Keratinocyte (primary cell): ENCODE results near the gene RDX. TPM values are rescaled to one million over a fixed set of nuclear protein-coding genes. Genes with fewer than 3 reads are reported as not detected.

ENCODE experiments used
- DNase-seq: peaks from one replicate; pipeline ENCODE4 v3.0.0-alpha.2; 2011; ENCODE audit warnings: low read depth, missing footprints, low spot score
- FAIRE-seq: peaks from 2 replicates; lab custom pipeline; 2011; peaks lifted over from hg19 to GRCh38; lab: Jason Lieb, UNC
- H2AFZ ChIP-seq: 2 replicates; pipeline ENCODE4 v1.6.0; 2012; ENCODE audit warnings: low read length, control low read depth, inconsistent platforms; ENCODE audit not compliant: control insufficient read depth
- H3K27ac ChIP-seq: 2 replicates; pipeline ENCODE4 v1.5.1; 2011; ENCODE audit warnings: low read length; ENCODE audit not compliant: control insufficient read depth, insufficient read depth
- H3K27me3 ChIP-seq: 3 replicates; pipeline ENCODE4 v1.6.0; 2011; ENCODE audit warnings: low read length; ENCODE audit not compliant: control insufficient read depth, insufficient read depth; ENCODE audit errors: extremely low read depth
- H3K36me3 ChIP-seq, 2 experiments: 2 replicates in 1 of 2; 3 replicates in 1 of 2; pipeline ENCODE4 v1.5.1; 2011; ENCODE audit warnings: low read length in 2 of 2, mild to moderate bottlenecking in 1 of 2; ENCODE audit not compliant: control insufficient read depth in 2 of 2, insufficient read depth in 2 of 2; ENCODE audit errors: extremely low read depth in 1 of 2
- H3K4me1 ChIP-seq: 3 replicates; pipeline ENCODE4 v1.5.1; 2011; ENCODE audit warnings: low read length; ENCODE audit not compliant: control insufficient read depth, insufficient read depth; ENCODE audit errors: extremely low read depth
- H3K4me2 ChIP-seq: 3 replicates; pipeline ENCODE4 v1.6.0; 2011; ENCODE audit warnings: low read depth, low read length; ENCODE audit not compliant: control insufficient read depth, insufficient read depth; ENCODE audit errors: extremely low read depth
- H3K4me3 ChIP-seq, 3 experiments: fragments of 200-600 bp in 1 of 3; sonication (generic) in 1 of 3; 2 replicates in 2 of 3; 3 replicates in 1 of 3; pipeline ENCODE4 v1.5.1; 2011 to 2016; ENCODE audit warnings: low read length in 3 of 3, mild to moderate bottlenecking in 3 of 3, control low read depth in 2 of 3, inconsistent platforms in 1 of 3, low read depth in 1 of 3, mixed read lengths in 1 of 3, mixed run types in 1 of 3, moderate library complexity in 1 of 3; ENCODE audit not compliant: control insufficient read depth in 2 of 3, insufficient read depth in 2 of 3; ENCODE audit errors: extremely low read depth in 1 of 3
- H3K79me2 ChIP-seq: 2 replicates; pipeline ENCODE4 v1.6.0; 2012; ENCODE audit warnings: low read length; ENCODE audit not compliant: control insufficient read depth, insufficient read depth
- H3K9ac ChIP-seq: 3 replicates; pipeline ENCODE4 v1.6.0; 2011; ENCODE audit warnings: low read length; ENCODE audit not compliant: control insufficient read depth, insufficient read depth; ENCODE audit errors: extremely low read depth
- H3K9me1 ChIP-seq: 3 replicates; pipeline ENCODE4 v1.6.0; 2011; ENCODE audit warnings: low read length; ENCODE audit not compliant: control insufficient read depth, insufficient read depth; ENCODE audit errors: extremely low read depth
- H3K9me3 ChIP-seq: 2 replicates; pipeline ENCODE4 v1.5.1; 2012; ENCODE audit warnings: low read depth, low read length; ENCODE audit not compliant: control insufficient read depth
- H4K20me1 ChIP-seq: 3 replicates; pipeline ENCODE4 v1.6.0; 2011; ENCODE audit warnings: low read length; ENCODE audit not compliant: control insufficient read depth, insufficient read depth; ENCODE audit errors: extremely low read depth
- CTCF ChIP-seq, 3 experiments: IDR thresholded peaks in 1 of 3; conservative IDR thresholded peaks in 1 of 3; optimal IDR thresholded peaks in 1 of 3; 2 replicates in 2 of 3; 3 replicates in 1 of 3; pipeline versions ENCODE3 to v1.5.1; 2011; ENCODE audit warnings: low read length in 3 of 3, mild to moderate bottlenecking in 3 of 3, moderate library complexity in 2 of 3, control low read depth in 1 of 3, inconsistent platforms in 1 of 3; ENCODE audit not compliant: insufficient read depth in 2 of 3; ENCODE audit errors: extremely low read depth in 1 of 3
- EZH2 ChIP-seq: IDR thresholded peaks from one replicate; pipeline ENCODE4 v1.6.1; 2012; ENCODE audit warnings: inconsistent platforms, mild to moderate bottlenecking, low read length, moderate library complexity
- dilution Hi-C: fragments of 300-500 bp; cut with MboI; formaldehyde crosslinking; loops from one replicate; pipeline ENCODE4 v1.7.0; 2020; ENCODE audit warnings: low sequenced_read_pairs; ENCODE audit not compliant: extremely low pct_ligation_motif_present
- polyA plus RNA-seq, 5 experiments: library from polyadenylated mRNA; depleted of rRNA in 3 of 5; stranded (reverse) in 3 of 5; stranded (forward) in 1 of 5; unstranded in 1 of 5; fragments of >200 nt; gene quantifications; 1 replicate in 1 of 5; 2 replicates in 3 of 5; 3 replicates in 1 of 5; pipeline versions ENCODE4 v1.2.1 to v1.2.3, GENCODE V29; 2011 to 2012; ENCODE audit warnings: missing spikeins in 2 of 5, low read depth in 1 of 5, low replicate concordance in 1 of 5

The RDX gene
- polyA plus RNA-seq, 1 donor (not counting 4 experiments of a cell fraction or from before 2014, with no cell fraction given), result 85.4 TPM

GRCh38 chr11:110200241-110200640 is 96.2 kb downstream of the RDX start:
- H3K9ac ChIP-seq, result no peak overlapping the region
- H3K9me1 ChIP-seq, result no peaks in the 10 kb centered on the region
- no peaks in the 10 kb centered on the region for H3K9me3 ChIP-seq
- DNase-seq (no peak), FAIRE-seq (no peak)
- TF ChIP-seq CTCF (optimal IDR thresholded peaks at IDR 0.05 in 1 of 3, IDR thresholded peaks at IDR 0.05 in 1 of 3, conservative IDR thresholded peaks at IDR 0.05 in 1 of 3; ENCODE audit: extremely low read depth in 1 of 3, insufficient read depth in 2 of 3, low read length in 3 of 3) (no peak), EZH2 (no peak)
- no peak overlapping the region for H3K4me3 ChIP-seq
- no peaks in the 10 kb centered on the region for H3K27me3 ChIP-seq
- no peaks in the 10 kb centered on the region for H3K36me3 ChIP-seq
- H2AFZ ChIP-seq, result no peak overlapping the region
- no peaks in the 10 kb centered on the region for H3K79me2 ChIP-seq
- H4K20me1 ChIP-seq, result no peaks in the 10 kb centered on the region
- dilution Hi-C loops, result no loop called here
- peaks cover 35% of the 10 kb centered on the region for H3K4me1 ChIP-seq
- no peak overlapping the region for H3K4me2 ChIP-seq
- H3K27ac ChIP-seq, result no peak overlapping the region

- FAIRE-seq (no peak), DNase-seq (no peak)
- no peaks in the 10 kb centered on the region for H3K9me1 ChIP-seq
- H3K9ac ChIP-seq, result no peak overlapping the region
- no peaks in the 10 kb centered on the region for H3K36me3 ChIP-seq
- no peaks in the 10 kb centered on the region for H4K20me1 ChIP-seq
- TF ChIP-seq CTCF (optimal IDR thresholded peaks at IDR 0.05 in 1 of 3, IDR thresholded peaks at IDR 0.05 in 1 of 3, conservative IDR thresholded peaks at IDR 0.05 in 1 of 3; ENCODE audit: extremely low read depth in 1 of 3, insufficient read depth in 2 of 3, low read length in 3 of 3), result no peak
- TF ChIP-seq EZH2, result no peak
- peaks cover 44% of the 10 kb centered on the region for H3K4me1 ChIP-seq
- H2AFZ ChIP-seq, result no peak overlapping the region
- no peaks in the 10 kb centered on the region for H3K79me2 ChIP-seq
- dilution Hi-C loops, result no loop called here
- H3K9me3 ChIP-seq, result no peaks in the 10 kb centered on the region
- no peak overlapping the region for H3K27ac ChIP-seq
- no peak overlapping the region for H3K4me2 ChIP-seq
- H3K4me3 ChIP-seq, result no peak overlapping the region
- no peaks in the 10 kb centered on the region for H3K27me3 ChIP-seq
Observed at GRCh38 chr11:110199184-110199981, 97.0 kb downstream of the RDX start.
